Small intestine (tissue), 7 donors: Measurements from ENCODE around the gene HAGHL. TPM values are rescaled to one million over a fixed set of nuclear protein-coding genes. Genes with fewer than 3 reads are reported as not detected.
A peak's percentile ranks its signal among the peaks of the same experiment; 100 is the strongest.

ENCODE experiments used
- DNase-seq, 2 donors: peaks; one replicate each; pipeline versions ENCODE4 v3.0.0 to v3.0.0-alpha.2; 2013
- FAIRE-seq: peaks from 2 replicates; lab custom pipeline; 2012; peaks lifted over from hg19 to GRCh38; lab: Jason Lieb, UNC
- H3K27ac ChIP-seq, 3 donors: one replicate each; pipeline ENCODE4 v1.5.1; 2013; ENCODE audit warnings: low read length in 2 of 3, mild to moderate bottlenecking in 2 of 3, control low read depth in 1 of 3, inconsistent platforms in 1 of 3, low read depth in 1 of 3, moderate library complexity in 1 of 3
- H3K27me3 ChIP-seq, 3 donors: one replicate each; pipeline ENCODE4 v1.6.1; 2013; ENCODE audit warnings: low read length in 3 of 3, inconsistent platforms in 1 of 3; ENCODE audit not compliant: control insufficient read depth in 3 of 3, insufficient read depth in 3 of 3
- H3K36me3 ChIP-seq, 3 donors: one replicate each; pipeline ENCODE4 v1.6.1; 2013; ENCODE audit warnings: low read length in 3 of 3, inconsistent platforms in 1 of 3, low read depth in 1 of 3, mild to moderate bottlenecking in 1 of 3, moderate library complexity in 1 of 3; ENCODE audit not compliant: control insufficient read depth in 3 of 3, insufficient read depth in 2 of 3
- H3K4me1 ChIP-seq, 3 donors: one replicate each; pipeline ENCODE4 v1.6.1; 2013; ENCODE audit warnings: low read length in 2 of 3, inconsistent platforms in 1 of 3, low read depth in 1 of 3, mild to moderate bottlenecking in 1 of 3, moderate library complexity in 1 of 3; ENCODE audit not compliant: control insufficient read depth in 3 of 3, insufficient read depth in 2 of 3
- H3K4me3 ChIP-seq, 3 donors: one replicate each; pipeline ENCODE4 v1.5.1; 2013; ENCODE audit warnings: low read length in 3 of 3, control low read depth in 1 of 3, inconsistent platforms in 1 of 3, low read depth in 1 of 3, mild to moderate bottlenecking in 1 of 3, moderate library complexity in 1 of 3
- H3K9me3 ChIP-seq, 2 donors: one replicate each; pipeline ENCODE4 v1.6.1; 2013; ENCODE audit warnings: low read depth in 1 of 2, low read length in 1 of 2; ENCODE audit not compliant: control insufficient read depth in 2 of 2, insufficient read depth in 1 of 2
- WGBS, 3 donors: extraction: QIAGEN DNeasy Blood & Tissue Kit; methylation state at CpG; one replicate each; pipeline ENCODE4 v1.1.7; 2013; 5-methylcytosine and 5-hydroxymethylcytosine counted together
- polyA plus RNA-seq, 4 donors: library from polyadenylated mRNA; stranded (reverse) in 3 of 4; unstranded in 1 of 4; fragments of 200-250 nt in 3 of 4; fragments of 120-200 nt in 1 of 4; gene quantifications; one replicate each; pipeline versions ENCODE4 v1.2.1 to v1.2.3, GENCODE V29; 2013
- donor health status: healthy with polysubstance abuse.
- donor health status: control.
- donor health status: control.
- donor health status: Bipolar disorder and iron deficiency.
- donor health status: healthy.

Gene HAGHL
- polyA plus RNA-seq, 4 donors, result 1.4 to 4.8 (median 3.4) TPM

DNA sequence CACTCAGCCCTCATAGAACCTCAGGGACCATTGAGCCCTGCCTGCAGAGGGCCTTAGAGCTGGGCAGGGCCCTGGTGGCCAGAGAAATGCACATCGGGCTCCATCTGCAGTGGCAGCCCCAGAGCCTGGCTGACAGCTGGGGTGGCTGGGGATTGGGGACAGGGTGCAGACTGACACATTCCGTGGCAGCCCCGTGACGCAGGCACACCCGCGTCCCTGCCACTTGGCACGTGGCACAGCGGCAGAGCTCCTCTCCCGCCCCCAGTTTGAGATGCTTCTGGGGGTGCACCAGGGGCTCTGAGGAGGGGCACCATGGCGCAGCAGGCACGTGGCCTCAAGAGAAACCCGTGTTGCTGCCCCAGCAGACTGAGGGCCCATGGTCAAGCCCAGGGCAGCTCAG is 23.5 kb upstream of the HAGHL start:
- no peak for FAIRE-seq

DNA sequence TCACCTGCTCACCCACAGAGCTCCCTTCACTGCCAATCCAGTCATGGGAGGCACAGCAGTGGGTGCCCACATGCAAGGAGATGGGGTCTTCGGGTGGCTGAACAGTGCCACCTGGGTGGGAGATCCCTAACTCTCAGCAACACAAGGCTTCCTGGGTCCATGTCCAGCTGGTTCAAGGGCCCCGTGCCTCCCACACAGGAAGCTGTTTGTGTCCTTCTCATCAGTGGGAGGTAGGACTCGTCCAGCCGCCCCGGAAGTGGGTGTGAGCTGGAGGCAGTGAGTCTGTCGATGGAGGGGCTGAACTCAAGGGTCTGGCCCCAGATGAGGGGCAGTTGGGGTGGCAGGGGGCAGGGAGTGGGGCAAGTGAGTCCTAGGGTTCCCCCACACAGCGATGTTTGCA is 22.9 kb upstream of the HAGHL start:
- H3K36me3 ChIP-seq, result no peaks in the 10 kb centered on the region
- H3K4me3 ChIP-seq, result no peak overlapping the region
- 66 to 70% (median 70%) methylated on average over 7 of the region's 7 CpGs for WGBS, 3 donors
- DNase-seq (no peak), FAIRE-seq (no peak)
- H3K27ac ChIP-seq, result no peak overlapping the region
- H3K9me3 ChIP-seq, result no peaks in the 10 kb centered on the region
- H3K4me1 ChIP-seq, result no peaks in the 10 kb centered on the region
- H3K27me3 ChIP-seq, result peaks cover 28 to 87% (median 52%) of the 10 kb centered on the region in 3 donors

More for the DNA sequence above, 23.5 kb upstream of the HAGHL start:
- 59 to 79% (median 60%) methylated on average over 12 of the region's 12 CpGs for WGBS, 3 donors
- Histone ChIP-seq H3K9me3 (no peaks in the 10 kb centered on the region), H3K4me1 (no peaks in the 10 kb centered on the region), H3K27me3 (peaks cover 28 to 86% (median 48%) of the 10 kb centered on the region in 3 donors), H3K4me3 (no peak overlapping the region), H3K27ac (no peak overlapping the region), H3K36me3 (no peaks in the 10 kb centered on the region)
- no peak for DNase-seq

DNA sequence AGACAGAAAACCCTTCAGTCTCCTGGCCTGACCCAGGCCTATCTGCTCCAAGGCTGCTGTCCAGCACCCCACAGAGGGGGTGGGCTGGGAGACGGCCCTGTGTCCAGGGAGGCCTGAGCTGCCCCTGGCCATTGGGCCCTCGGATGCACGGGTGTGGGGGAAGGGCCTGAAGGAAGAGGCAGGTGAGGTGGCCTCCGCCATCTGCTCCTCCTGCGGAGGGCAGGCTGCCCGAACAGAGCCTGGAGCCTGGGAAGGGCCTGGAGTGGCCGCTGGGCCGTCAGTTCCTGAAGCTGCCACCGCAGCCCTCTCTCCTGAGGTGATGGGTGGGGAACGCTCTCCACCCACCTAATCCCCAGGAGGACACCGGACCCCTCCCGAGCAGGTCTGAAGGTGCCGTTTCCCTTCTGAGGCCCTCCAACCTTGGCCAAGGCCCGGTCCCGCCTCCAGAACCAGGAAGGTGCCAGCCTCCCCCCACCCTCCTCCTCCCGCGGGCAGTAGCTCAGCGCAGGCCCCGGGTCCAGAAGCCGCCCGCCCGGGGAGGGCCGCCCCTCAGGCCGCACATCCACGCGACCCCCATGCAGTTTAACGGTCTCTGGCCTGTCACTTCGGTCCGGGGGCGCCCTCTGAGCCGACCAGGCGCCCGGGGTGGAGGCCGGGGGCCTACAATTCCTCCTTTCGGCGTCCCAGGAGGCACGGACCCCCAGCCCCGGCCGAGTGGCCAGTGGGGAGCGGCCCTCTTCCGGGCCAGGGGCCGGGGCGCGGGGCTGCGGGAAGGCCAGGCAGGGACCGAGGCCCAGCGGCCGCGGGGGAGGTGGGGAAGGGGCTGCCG is 22.1 kb upstream of the HAGHL start:
- DNase-seq (no peak), FAIRE-seq (no peak)
- no peaks in the 10 kb centered on the region for H3K4me1 ChIP-seq
- peak overlapping the region in 1 of 3 donors; percentile 7 for H3K4me3 ChIP-seq
- 10 to 12% (median 11%) methylated on average over 37 to 50 of the region's 50 CpGs for WGBS, 3 donors
- H3K36me3 ChIP-seq, result no peaks in the 10 kb centered on the region
- peaks cover 29 to 87% (median 54%) of the 10 kb centered on the region in 3 donors for H3K27me3 ChIP-seq
- H3K9me3 ChIP-seq, result no peaks in the 10 kb centered on the region
- no peak overlapping the region for H3K27ac ChIP-seq

DNA sequence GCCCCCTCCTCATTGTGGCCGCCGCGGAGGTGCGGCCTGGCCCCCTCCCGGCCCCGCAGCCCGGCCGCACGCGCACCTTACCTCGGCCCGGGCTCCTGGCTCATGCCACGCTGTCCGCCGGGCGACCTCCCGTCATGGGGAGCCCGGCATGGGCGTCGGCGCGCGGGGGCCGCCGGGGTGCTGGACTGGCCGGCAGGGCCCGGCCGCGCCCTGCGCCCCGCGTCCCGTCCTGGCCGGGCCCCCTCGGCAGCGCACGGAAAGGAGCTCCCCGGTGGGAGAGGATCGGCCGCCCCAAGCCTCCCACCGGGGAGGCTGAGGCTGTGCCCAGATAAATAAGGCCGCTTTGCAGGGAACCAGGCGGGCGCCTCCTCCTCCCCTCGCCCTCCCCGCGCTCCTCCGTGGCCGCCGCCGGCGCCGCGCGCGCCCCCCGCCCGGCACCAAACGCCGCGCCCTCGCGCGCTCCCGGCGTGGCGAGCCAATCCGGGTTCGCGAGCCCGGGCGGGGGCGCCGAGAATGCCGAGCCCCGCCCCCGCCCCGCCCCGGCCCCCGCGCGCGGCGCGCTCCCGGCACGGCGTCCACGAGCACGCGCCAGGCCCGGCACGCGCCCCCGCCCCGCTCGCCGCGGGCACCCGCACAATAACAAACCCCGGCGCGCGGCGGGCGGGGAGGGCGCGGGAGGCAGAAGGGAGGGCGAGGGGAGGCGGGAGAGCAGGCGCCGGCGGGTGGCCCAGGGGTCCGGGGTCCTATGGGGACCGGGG is 21.3 kb upstream of the HAGHL start, which contains the start of gene FBXL16:
Gene FBXL16, minus strand, starts transcription at position 371 of the 758 bp plus-strand sequence. CDS start 8,396 bp downstream, outside the sequence.
- peaks cover 0 to under 1% (median 0%) of the 10 kb centered on the region in 3 donors for H3K4me1 ChIP-seq
- peaks cover 31 to 88% (median 62%) of the 10 kb centered on the region in 3 donors for H3K27me3 ChIP-seq
- no peaks in the 10 kb centered on the region for H3K36me3 ChIP-seq
- H3K9me3 ChIP-seq, result no peaks in the 10 kb centered on the region
- 1 to 2% (median 1%) methylated on average over 30 to 115 of the region's 115 CpGs for WGBS, 3 donors
- DNase-seq (no peak), FAIRE-seq (no peak)
- H3K4me3 ChIP-seq, result peak within 1 kb of the TSS in 2 of 3 donors; percentile 7 to 32
- peak within 1 kb of the TSS in 1 of 3 donors; percentile 22 for H3K27ac ChIP-seq

DNA sequence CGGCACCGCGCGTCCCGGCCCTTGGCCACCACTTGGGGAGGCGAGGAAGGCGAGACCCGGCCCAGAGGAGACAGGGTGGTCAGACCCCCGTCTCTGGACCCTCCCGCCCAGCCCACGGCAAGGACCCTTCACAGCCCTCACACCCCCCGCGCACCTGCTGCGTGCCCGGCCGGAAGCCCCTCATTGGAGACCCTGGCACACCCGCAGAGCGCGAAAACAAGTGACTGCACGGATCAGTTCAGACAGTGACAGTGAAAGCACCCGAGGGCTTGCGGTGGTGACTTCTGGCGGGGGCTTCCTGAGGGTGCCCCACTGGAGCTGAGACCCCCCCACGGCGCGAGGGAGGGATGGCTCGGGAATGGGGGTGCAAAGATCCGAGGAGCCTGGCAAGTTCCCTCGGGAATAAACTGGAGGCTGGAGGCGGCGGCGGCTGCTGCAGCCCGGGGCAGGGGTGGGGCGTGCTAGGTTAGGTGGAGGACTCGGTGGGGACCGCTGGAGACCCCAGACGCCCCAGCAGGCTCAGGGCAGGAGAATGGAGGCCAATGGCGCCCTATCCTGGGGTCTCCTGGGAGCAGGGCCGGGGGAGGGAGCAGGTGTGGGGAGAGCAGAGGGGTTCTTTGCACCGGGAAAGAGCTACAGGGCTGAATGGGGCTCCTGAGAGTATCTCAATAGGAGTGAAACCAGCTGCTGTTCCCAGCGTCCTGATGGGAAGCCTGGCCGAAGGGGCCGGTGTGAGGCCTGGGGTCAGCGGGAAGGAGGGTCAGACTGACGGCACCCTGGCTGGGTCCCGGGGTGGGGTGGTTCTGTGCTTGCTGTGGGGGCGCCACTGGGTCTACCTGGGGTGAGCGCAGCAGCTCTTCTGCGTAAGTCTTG is 20.5 kb upstream of the HAGHL start:
- peaks cover 0 to 7% (median 0%) of the 10 kb centered on the region in 3 donors for H3K4me1 ChIP-seq
- peak overlapping the region in 1 of 3 donors; percentile 32 for H3K4me3 ChIP-seq
- peaks cover 31 to 88% (median 61%) of the 10 kb centered on the region in 3 donors for H3K27me3 ChIP-seq
- FAIRE-seq (no peak), DNase-seq (no peak)
- H3K36me3 ChIP-seq, result no peaks in the 10 kb centered on the region
- 5 to 6% (median 5%) methylated on average over 37 to 49 of the region's 49 CpGs for WGBS, 3 donors
- H3K9me3 ChIP-seq, result no peaks in the 10 kb centered on the region
- H3K27ac ChIP-seq, result peak overlapping the region in 1 of 3 donors; percentile 22

DNA sequence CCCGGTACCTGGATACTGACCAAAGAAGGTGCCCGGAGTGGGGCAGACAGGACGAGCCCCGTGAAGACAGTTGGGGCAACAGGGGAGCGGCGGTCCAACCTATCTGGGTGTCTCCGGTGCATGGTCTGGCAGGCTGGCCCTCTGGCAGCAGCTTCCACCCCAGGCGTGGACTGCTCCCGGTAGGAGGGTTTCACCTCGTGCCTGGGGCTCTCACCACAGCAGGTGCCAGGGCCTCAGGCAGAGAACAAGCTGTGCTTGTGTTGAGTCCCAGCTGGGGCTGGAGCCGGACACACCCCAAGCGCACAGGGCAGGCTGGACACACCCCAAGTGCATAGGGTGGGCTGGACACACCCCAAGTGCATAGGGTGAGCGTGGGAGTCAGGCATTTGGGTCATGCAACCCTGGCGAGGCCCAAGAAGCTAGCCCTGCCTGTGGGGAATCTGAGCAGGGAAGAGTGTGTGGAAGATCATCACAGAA is 19.8 kb upstream of the HAGHL start:
- Histone ChIP-seq H3K4me3 (no peak overlapping the region), H3K27ac (no peak overlapping the region), H3K9me3 (no peaks in the 10 kb centered on the region), H3K36me3 (no peaks in the 10 kb centered on the region), H3K4me1 (peaks cover 0 to 9% (median 0%) of the 10 kb centered on the region in 3 donors), H3K27me3 (peaks cover 27 to 83% (median 58%) of the 10 kb centered on the region in 3 donors)
- DNase-seq (no peak), FAIRE-seq (no peak)
- WGBS, 3 donors, result 17 to 38% (median 30%) methylated on average over 14 of the region's 14 CpGs

DNA sequence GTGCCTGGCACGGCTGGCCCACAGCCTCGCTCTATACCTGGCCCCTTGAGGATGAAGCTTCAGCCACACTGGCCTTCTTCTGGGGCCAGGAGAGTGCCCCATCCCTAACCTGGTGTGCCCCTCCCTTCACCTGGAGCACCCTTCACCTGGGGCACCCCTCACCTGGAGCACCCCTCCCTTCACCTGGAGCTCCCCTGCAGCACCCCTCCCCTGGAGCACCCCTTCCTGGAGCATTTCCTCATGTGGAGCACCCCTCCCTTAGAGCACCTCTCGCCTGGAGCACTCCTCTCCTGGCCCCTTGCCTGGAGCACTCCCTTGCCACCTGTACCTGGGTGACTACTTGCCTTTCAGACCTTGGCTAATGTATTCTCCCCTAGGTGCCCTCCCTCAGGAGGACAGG is 18.9 kb upstream of the HAGHL start:
- DNase-seq (no peak), FAIRE-seq (no peak)
- Histone ChIP-seq H3K9me3 (no peaks in the 10 kb centered on the region), H3K4me3 (no peak overlapping the region), H3K27me3 (peaks cover 22 to 74% (median 50%) of the 10 kb centered on the region in 3 donors), H3K27ac (no peak overlapping the region), H3K4me1 (peaks cover 0 to 9% (median 0%) of the 10 kb centered on the region in 3 donors), H3K36me3 (no peaks in the 10 kb centered on the region)
- 31 to 55% (median 40%) methylated on average over 3 of the region's 3 CpGs for WGBS, 3 donors
